K562 (cell line): Measurements from ENCODE around the gene SLC26A6. TPM values are rescaled to one million over a fixed set of nuclear protein-coding genes. Genes with fewer than 3 reads are reported as not detected.

Source experiments
- HMGN3 ChIP-seq: IDR thresholded peaks from 2 replicates; pipeline ENCODE4 v1.6.1; 2011; ENCODE audit warnings: borderline replicate concordance, low read depth, mild to moderate bottlenecking, mixed read lengths, low read length; ENCODE audit not compliant: insufficient read length; ENCODE audit errors: extremely low read depth
- MTA1 ChIP-seq: fragments of 450-650 bp; IDR thresholded peaks from 2 replicates; pipeline ENCODE4 v1.6.1; 2017; ENCODE audit warnings: borderline replicate concordance
- MTF1 ChIP-seq: fragments of 250-450 bp; sonication (Bioruptor Pico); IDR thresholded peaks from 2 replicates; pipeline ENCODE4 v1.9.0; 2021; ENCODE audit warnings: moderate library complexity, mild to moderate bottlenecking, inconsistent platforms, borderline replicate concordance
- MXI1 ChIP-seq: IDR thresholded peaks from 2 replicates; pipeline ENCODE4 v1.6.1; 2011; ENCODE audit warnings: low read depth, mild to moderate bottlenecking, improper control_type of control experiment, low read length
- PRDM10 ChIP-seq: fragments of 450-650 bp; IDR thresholded peaks from 2 replicates; pipeline ENCODE4 v1.6.1; 2018; ENCODE audit not compliant: partially characterized antibody
- RERE ChIP-seq: sonication (generic); formaldehyde crosslinking; IDR thresholded peaks from 2 replicates; pipeline ENCODE4 v1.8.0; 2023; ENCODE audit warnings: missing genetic modification reagents, mild to moderate bottlenecking, borderline replicate concordance
- RNF219 ChIP-seq: fragments of 250-450 bp; sonication (Bioruptor Pico); IDR thresholded peaks from 2 replicates; pipeline ENCODE4 v1.5.0; 2022; ENCODE audit warnings: mild to moderate bottlenecking
- SREBF2 ChIP-seq: sonication (generic); formaldehyde crosslinking; IDR thresholded peaks from 2 replicates; pipeline ENCODE4 v1.4.0; 2020; ENCODE audit warnings: mild to moderate bottlenecking, missing genetic modification reagents
- TCF7 ChIP-seq: sonication (generic); IDR thresholded peaks from 2 replicates; pipeline ENCODE4 v1.6.1; 2016; ENCODE audit warnings: antibody characterized with exemption, borderline replicate concordance
- ZBTB33 ChIP-seq: sonication (generic); formaldehyde crosslinking; IDR thresholded peaks from 2 replicates; pipeline ENCODE4 v1.8.1; 2023; ENCODE audit warnings: mild to moderate bottlenecking, missing genetic modification reagents
- polyA plus RNA-seq, 8 experiments: library from polyadenylated mRNA; depleted of rRNA in 4 of 8; stranded (reverse) in 5 of 8; unstranded in 3 of 8; fragments of >200 nt; fragmentation: Nextera tagmentation in 2 of 8; fragmentation: Illumina TruSeq in 1 of 8; extraction: Ambion mirVana in 2 of 8; extraction: Trizol in 1 of 8; gene quantifications; 2 replicates each; pipeline versions ENCODE4 v1.2.1 to v1.2.3, GENCODE V29; 2011 to 2014; ENCODE audit warnings: inconsistent platforms in 1 of 8, missing spikeins in 1 of 8
- total RNA-seq, 7 experiments: library from RNA; depleted of rRNA in 6 of 7; stranded (reverse); fragments of >200 nt in 6 of 7; fragmentation: Illumina TruSeq in 2 of 7; extraction: Trizol in 2 of 7; gene quantifications; 2 replicates each; pipeline versions ENCODE4 v1.2.1 to v1.2.3, GENCODE V29; 2011 to 2021; ENCODE audit warnings: low replicate concordance in 1 of 7

SLC26A6 gene
- total and polyA plus RNA-seq, 9 of the 15 experiments (the other 6 are each of a cell fraction or from before 2014, with no cell fraction given) = 2.1 to 27.2 (median 14.8) TPM

GRCh38 chr3:48661501-48662144 lies 26.4 kb upstream of the SLC26A6 start (continued):
- TF ChIP-seq RERE (0 out of 2 replicates have a peak, but pooled peaks have one; percentile 95), RNF219 (no peak), HMGN3 (no peak), SREBF2 (CRISPR knock-in tag) (peak; percentile 98; the same call in 1 of the 2 replicates), ZBTB33 (CRISPR knock-in tag) (peak; percentile 96), TCF7 (no peak), MTF1 (CRISPR knock-in tag) (no peak), MXI1 (peak; percentile 92), PRDM10 (peak; percentile 62), MTA1 (no peak)
